GM21619 (cell line): ENCODE measurements around the gene PCDHA9.
"Not testable (repeated sequence)": the region's sequence is repeated elsewhere in the genome, so short reads cannot be mapped to it uniquely, and the experiment has no call there.

Experiments used
- ATAC-seq: cut with Tn5 transposase; IDR thresholded peaks from one replicate; pipeline ENCODE4 v1.9.1; 2021; ENCODE audit not compliant: unreplicated experiment

Gene PCDHA9

GRCh38 chr5:140848139-140849102 lies at the start of gene PCDHA9:
Gene PCDHA9 (plus strand): TSS chr5:140848382. CDS start chr5:140848496, 114 bp downstream.
- ATAC-seq: not testable (repeated sequence)

GRCh38 chr5:140800816-140801493 lies 47.2 kb upstream of the PCDHA9 start, which contains the start of gene PCDHA3:
Gene PCDHA3 (plus strand): TSS chr5:140801057.
- no peak for ATAC-seq

- ATAC-seq: no peak
Measured at GRCh38 chr5:140801494-140801841, 46.7 kb upstream of the PCDHA9 start.

- not testable (repeated sequence) for ATAC-seq
Measured at GRCh38 chr5:140802381-140802780, 45.8 kb upstream of the PCDHA9 start.

GRCh38 chr5:140802781-140803271 lies 45.4 kb upstream of the PCDHA9 start:
- ATAC-seq: no peak

- ATAC-seq: no peak
Measured at GRCh38 chr5:140806834-140807775, 41.1 kb upstream of the PCDHA9 start, which contains the start of gene PCDHA4. Gene PCDHA4 (plus strand): TSS chr5:140807068.

GRCh38 chr5:140808241-140808888 lies 39.8 kb upstream of the PCDHA9 start:
- not testable (repeated sequence) for ATAC-seq

- ATAC-seq: no peak
Measured at GRCh38 chr5:140808889-140809291, 39.3 kb upstream of the PCDHA9 start.

GRCh38 chr5:140821375-140822280 lies 26.6 kb upstream of the PCDHA9 start, which contains the start of gene PCDHA5:
Gene PCDHA5 (plus strand): TSS chr5:140821613.
- no peak for ATAC-seq

- ATAC-seq: no peak
Measured at GRCh38 chr5:140822281-140822629, 25.9 kb upstream of the PCDHA9 start.

- ATAC-seq: not testable (repeated sequence)
Measured at GRCh38 chr5:140822969-140823368, 25.2 kb upstream of the PCDHA9 start.

- ATAC-seq: no peak
Measured at GRCh38 chr5:140823475-140823874, 24.7 kb upstream of the PCDHA9 start.

- no peak for ATAC-seq
Measured at GRCh38 chr5:140827704-140828361, 20.3 kb upstream of the PCDHA9 start, which contains the start of gene PCDHA6. Gene PCDHA6 (plus strand): TSS chr5:140827960. CDS start chr5:140828092, 132 bp downstream.

GRCh38 chr5:140828362-140828737 lies 19.8 kb upstream of the PCDHA9 start:
- ATAC-seq: no peak

- not testable (repeated sequence) for ATAC-seq
Measured at GRCh38 chr5:140829511-140830501, 18.4 kb upstream of the PCDHA9 start.

- no peak for ATAC-seq
Measured at GRCh38 chr5:140833993-140834392, 14.2 kb upstream of the PCDHA9 start, which contains the start of gene PCDHA7. Gene PCDHA7 (plus strand): TSS chr5:140834269. CDS start chr5:140834384, 115 bp downstream.

GRCh38 chr5:140834439-140835008 lies 13.7 kb upstream of the PCDHA9 start:
- not testable (repeated sequence) for ATAC-seq
